Endodermal cell (in vitro differentiated cells): Measurements from ENCODE around the gene DAW1. TPM values are rescaled to one million over a fixed set of nuclear protein-coding genes. Genes with fewer than 3 reads are reported as not detected.

Experiments
- DNase-seq: peaks from one replicate; pipeline ENCODE4 v3.0.0-alpha.2; 2017
- H3K27ac ChIP-seq: 2 replicates; pipeline ENCODE4 v1.5.1; 2013; ENCODE audit warnings: mild to moderate bottlenecking, low read depth, low read length, moderate library complexity
- H3K27me3 ChIP-seq: 2 replicates; pipeline ENCODE4 v1.6.1; 2013; ENCODE audit warnings: mild to moderate bottlenecking, low read length, moderate library complexity; ENCODE audit not compliant: insufficient read depth, control insufficient read depth, poor library complexity, severe bottlenecking
- H3K36me3 ChIP-seq: 2 replicates; pipeline ENCODE4 v1.7.0; 2013; ENCODE audit warnings: mild to moderate bottlenecking, low read length, moderate library complexity; ENCODE audit not compliant: control insufficient read depth, insufficient read depth
- H3K4me1 ChIP-seq: one replicate; pipeline ENCODE4 v1.7.0; 2013; ENCODE audit warnings: low read length; ENCODE audit not compliant: control insufficient read depth, insufficient read depth
- H3K4me3 ChIP-seq: 2 replicates; pipeline ENCODE4 v1.5.1; 2013; ENCODE audit warnings: mild to moderate bottlenecking, low read length, moderate library complexity
- H3K9ac ChIP-seq: 2 replicates; pipeline ENCODE4 v1.6.1; 2013; ENCODE audit warnings: mild to moderate bottlenecking, low read length, moderate library complexity; ENCODE audit not compliant: poor library complexity, severe bottlenecking; ENCODE audit errors: extremely low read depth
- H3K9me3 ChIP-seq: 2 replicates; pipeline ENCODE4 v1.6.1; 2013; ENCODE audit warnings: mild to moderate bottlenecking, low read length, moderate library complexity; ENCODE audit not compliant: control insufficient read depth
- H3K27ac Mint-ChIP-seq: 2 replicates; pipeline ENCODE4 v1.8.0; 2020; ENCODE audit warnings: mixed read lengths
- H3K27me3 Mint-ChIP-seq: 2 replicates; pipeline ENCODE4 v1.8.0; 2021; ENCODE audit warnings: mild to moderate bottlenecking, mixed read lengths; ENCODE audit not compliant: insufficient read depth
- H3K36me3 Mint-ChIP-seq: 2 replicates; pipeline ENCODE4 v1.8.0; 2020; ENCODE audit warnings: low read depth, mixed read lengths
- H3K4me1 Mint-ChIP-seq: 2 replicates; pipeline ENCODE4 v1.8.0; 2020; ENCODE audit warnings: mixed read lengths
- H3K4me3 Mint-ChIP-seq: 2 replicates; pipeline ENCODE4 v1.8.0; 2020; ENCODE audit warnings: mild to moderate bottlenecking, moderate library complexity, mixed read lengths
- H3K9me3 Mint-ChIP-seq: 2 replicates; pipeline ENCODE4 v1.8.0; 2020; ENCODE audit warnings: mild to moderate bottlenecking, mixed read lengths
- WGBS, 2 experiments: methylation state at CpG; one replicate each; pipeline versions ENCODE4 v1.1.5 to v1.1.7; 2013; ENCODE audit warnings: missing lambda C conversion rate in 2 of 2, mixed read lengths in 1 of 2; ENCODE audit not compliant: insufficient coverage in 1 of 2, insufficient read length in 1 of 2; 5-methylcytosine and 5-hydroxymethylcytosine counted together
- total RNA-seq, 2 donors: library from RNA; stranded (reverse); fragmentation: NEBNext Ultra II Directional in 1 of 2; extraction: Animal tissue kit (Norgen Biotek cat#: 25700) in 1 of 2; gene quantifications; 2 replicates in 1 of 2; 3 replicates in 1 of 2; pipeline ENCODE4 v1.2.1, GENCODE V29; 2021
- TF ChIP-seq, protein P1 (sequence below): fragments of 200-600 bp; sonication (generic); conservative IDR thresholded peaks from 2 replicates; pipeline ENCODE4 v1.5.0; 2021; ENCODE audit warnings: antibody characterized with exemption, mild to moderate bottlenecking

Gene DAW1
- total RNA-seq, 2 donors from 2014 or later = 0.27 TPM; not detected in 1

DNA sequence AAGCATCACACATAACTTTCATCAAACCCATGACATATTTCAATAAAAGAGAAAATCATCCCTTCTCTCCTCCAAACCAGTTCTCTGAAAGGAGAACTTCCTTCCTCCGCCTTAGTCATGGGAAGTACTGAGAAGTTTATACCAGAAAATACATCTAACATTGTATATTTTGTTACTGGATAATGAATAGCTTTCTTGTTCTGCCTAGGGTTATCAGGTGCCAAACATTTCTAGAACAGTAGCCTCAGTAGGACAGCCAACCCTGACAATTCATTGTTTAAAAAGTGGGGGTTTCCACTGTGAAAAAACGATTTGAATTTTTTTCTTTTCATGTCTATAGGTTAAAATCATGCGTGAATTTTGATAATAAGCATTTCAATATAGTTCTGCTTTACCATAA lies 16.0 kb upstream of the DAW1 start:
- Histone ChIP-seq H3K4me3 (no peak overlapping the region), H3K27ac (no peak overlapping the region), H3K9me3 (no peaks in the 10 kb centered on the region), H3K27me3 (no peaks in the 10 kb centered on the region), H3K36me3 (no peaks in the 10 kb centered on the region), H3K4me1 (no peaks in the 10 kb centered on the region), H3K9ac (no peak overlapping the region)
- Mint-ChIP-seq H3K36me3 (no peaks in the 10 kb centered on the region), H3K4me3 (no peak overlapping the region), H3K4me1 (peaks cover 6% of the 10 kb centered on the region), H3K27ac (no peak overlapping the region), H3K9me3 (no peaks in the 10 kb centered on the region), H3K27me3 (peaks cover 4% of the 10 kb centered on the region)
- no peak for DNase-seq
- WGBS, 2 experiments = 69% methylated on average over 2 of the region's 3 CpGs; no CpG with 5 or more reads in 1 of the 2 experiments
- TF ChIP-seq, protein P1, sequence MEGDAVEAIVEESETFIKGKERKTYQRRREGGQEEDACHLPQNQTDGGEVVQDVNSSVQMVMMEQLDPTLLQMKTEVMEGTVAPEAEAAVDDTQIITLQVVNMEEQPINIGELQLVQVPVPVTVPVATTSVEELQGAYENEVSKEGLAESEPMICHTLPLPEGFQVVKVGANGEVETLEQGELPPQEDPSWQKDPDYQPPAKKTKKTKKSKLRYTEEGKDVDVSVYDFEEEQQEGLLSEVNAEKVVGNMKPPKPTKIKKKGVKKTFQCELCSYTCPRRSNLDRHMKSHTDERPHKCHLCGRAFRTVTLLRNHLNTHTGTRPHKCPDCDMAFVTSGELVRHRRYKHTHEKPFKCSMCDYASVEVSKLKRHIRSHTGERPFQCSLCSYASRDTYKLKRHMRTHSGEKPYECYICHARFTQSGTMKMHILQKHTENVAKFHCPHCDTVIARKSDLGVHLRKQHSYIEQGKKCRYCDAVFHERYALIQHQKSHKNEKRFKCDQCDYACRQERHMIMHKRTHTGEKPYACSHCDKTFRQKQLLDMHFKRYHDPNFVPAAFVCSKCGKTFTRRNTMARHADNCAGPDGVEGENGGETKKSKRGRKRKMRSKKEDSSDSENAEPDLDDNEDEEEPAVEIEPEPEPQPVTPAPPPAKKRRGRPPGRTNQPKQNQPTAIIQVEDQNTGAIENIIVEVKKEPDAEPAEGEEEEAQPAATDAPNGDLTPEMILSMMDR = no peak

DNA sequence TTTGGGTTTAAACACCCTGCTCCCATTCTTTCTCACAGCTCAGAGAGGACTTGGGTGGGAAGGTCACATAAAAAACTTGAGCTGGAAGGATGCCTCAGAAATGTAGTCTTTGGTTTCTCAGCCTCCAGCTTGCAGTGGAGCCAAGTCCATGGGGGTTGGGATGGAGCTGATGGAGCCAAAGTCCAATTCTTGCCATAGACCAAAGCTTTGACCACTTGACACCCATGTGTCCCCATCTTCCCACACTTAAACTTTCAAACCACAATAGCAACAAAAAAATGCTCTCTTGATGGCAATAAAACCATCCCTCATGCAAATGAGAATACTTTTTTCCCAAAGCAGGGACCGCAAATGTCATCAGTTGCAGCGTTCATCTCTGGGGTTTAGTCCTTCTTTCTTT lies 14.7 kb upstream of the DAW1 start:
- Histone ChIP-seq H3K4me1 (no peaks in the 10 kb centered on the region), H3K9me3 (no peaks in the 10 kb centered on the region), H3K9ac (no peak overlapping the region), H3K27me3 (no peaks in the 10 kb centered on the region), H3K27ac (no peak overlapping the region), H3K4me3 (no peak overlapping the region), H3K36me3 (no peaks in the 10 kb centered on the region)
- Mint-ChIP-seq H3K27ac (no peak overlapping the region), H3K27me3 (peaks cover 4% of the 10 kb centered on the region), H3K4me3 (no peak overlapping the region), H3K36me3 (no peaks in the 10 kb centered on the region), H3K4me1 (peaks cover 6% of the 10 kb centered on the region), H3K9me3 (no peaks in the 10 kb centered on the region)
- WGBS, 2 experiments = 83 to 99% methylated on average over 2 of the region's 2 CpGs
- no peak for DNase-seq
- TF ChIP-seq, protein P1 = no peak

DNA sequence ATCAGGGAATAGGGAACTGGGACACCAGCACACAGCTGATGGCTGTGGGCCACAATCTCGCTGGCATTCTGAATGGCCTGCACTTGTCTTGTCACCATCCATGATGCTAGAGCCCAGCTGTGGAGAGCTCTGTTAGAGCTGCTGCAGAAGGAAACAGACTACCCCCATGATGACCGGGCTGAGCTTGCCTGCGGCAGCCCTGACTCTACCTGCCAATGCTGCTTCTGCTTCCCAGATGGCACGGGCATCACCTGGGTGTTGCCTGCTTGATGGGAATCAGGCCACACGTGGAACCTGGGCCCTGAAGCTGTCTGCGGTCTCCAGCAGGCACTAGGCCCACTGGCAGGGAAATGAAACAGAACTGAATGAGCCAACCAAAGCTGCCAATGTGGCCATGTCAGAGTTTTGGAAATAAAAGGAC lies 11.2 kb upstream of the DAW1 start:
- Mint-ChIP-seq H3K4me1 (peaks cover 8% of the 10 kb centered on the region), H3K4me3 (no peak overlapping the region), H3K9me3 (no peaks in the 10 kb centered on the region), H3K27ac (no peak overlapping the region), H3K27me3 (no peaks in the 10 kb centered on the region), H3K36me3 (no peaks in the 10 kb centered on the region)
- DNase-seq = no peak
- WGBS, 2 experiments = 91 to 100% methylated on average over 6 of the region's 6 CpGs
- Histone ChIP-seq H3K27ac (no peak overlapping the region), H3K27me3 (no peaks in the 10 kb centered on the region), H3K4me1 (peaks cover 5% of the 10 kb centered on the region), H3K9me3 (no peaks in the 10 kb centered on the region), H3K36me3 (no peaks in the 10 kb centered on the region), H3K9ac (no peak overlapping the region), H3K4me3 (no peak overlapping the region)
- TF ChIP-seq, protein P1 = no peak
